GM12878 (cell line): Measurements from ENCODE around the gene MSRB1.

ENCODE experiments used
- CBX3 ChIP-seq: fragments of 200-600 bp; sonication (generic); IDR thresholded peaks from 2 replicates; pipeline ENCODE4 v1.6.1; 2016; ENCODE audit warnings: low read depth, borderline replicate concordance
- JUNB ChIP-seq: IDR thresholded peaks from 2 replicates; pipeline ENCODE4 v1.6.1; 2016; ENCODE audit warnings: antibody characterized with exemption, mild to moderate bottlenecking
- KDM1A ChIP-seq: fragments of 200-600 bp; sonication (generic); IDR thresholded peaks from 2 replicates; pipeline ENCODE4 v1.6.1; 2016; ENCODE audit warnings: borderline replicate concordance
- NFXL1 ChIP-seq: fragments of 450-650 bp; IDR thresholded peaks from 2 replicates; pipeline ENCODE4 v1.6.1; 2017; ENCODE audit warnings: antibody characterized with exemption, mild to moderate bottlenecking, borderline replicate concordance
- NRF1 ChIP-seq: conservative IDR thresholded peaks from 2 replicates; pipeline ENCODE4 v1.6.1; 2011; ENCODE audit warnings: mild to moderate bottlenecking, low read depth, low read length, improper control_type of control experiment
- POLR2A ChIP-seq: IDR thresholded peaks from 2 replicates; pipeline ENCODE4 v1.6.1; 2011; ENCODE audit warnings: low read depth, mild to moderate bottlenecking, low read length
- POLR2AphosphoS5 ChIP-seq: IDR thresholded peaks from 2 replicates; pipeline ENCODE4 v1.6.1; 2011; ENCODE audit warnings: mild to moderate bottlenecking, low read length, inconsistent platforms
- SIN3A ChIP-seq: IDR thresholded peaks from 2 replicates; pipeline ENCODE4 v1.6.1; 2012; ENCODE audit warnings: low read depth, low read length, improper control_type of control experiment
- ZNF274 ChIP-seq: IDR thresholded peaks from one replicate; pipeline ENCODE4 v1.8.0; 2011; ENCODE audit not compliant: insufficient read length, insufficient read depth
- ZZZ3 ChIP-seq: IDR thresholded peaks from 2 replicates; pipeline ENCODE4 v1.6.1; 2011; ENCODE audit warnings: low read depth; ENCODE audit not compliant: control insufficient read depth, insufficient read length
- TF ChIP-seq, protein P1 (sequence below), 3 experiments: IDR thresholded peaks in 2 of 3; conservative IDR thresholded peaks in 1 of 3; 2 replicates each; pipeline ENCODE4 v1.5.1; 2011; ENCODE audit warnings: low read depth in 3 of 3, low read length in 3 of 3, mild to moderate bottlenecking in 3 of 3, control low read depth in 2 of 3, moderate library complexity in 2 of 3, inconsistent platforms in 1 of 3, mixed read lengths in 1 of 3; ENCODE audit not compliant: control insufficient read depth in 2 of 3, insufficient read depth in 1 of 3; ENCODE audit errors: extremely low read depth in 1 of 3
- TF ChIP-seq, protein P2 (sequence below): fragments of 450-650 bp; IDR thresholded peaks from 2 replicates; pipeline ENCODE4 v1.6.1; 2014; ENCODE audit warnings: mild to moderate bottlenecking
- TF ChIP-seq, protein P3 (sequence below): IDR thresholded peaks from 2 replicates; pipeline ENCODE4 v1.6.1; 2012; ENCODE audit warnings: mild to moderate bottlenecking, low read depth, low read length

DNA sequence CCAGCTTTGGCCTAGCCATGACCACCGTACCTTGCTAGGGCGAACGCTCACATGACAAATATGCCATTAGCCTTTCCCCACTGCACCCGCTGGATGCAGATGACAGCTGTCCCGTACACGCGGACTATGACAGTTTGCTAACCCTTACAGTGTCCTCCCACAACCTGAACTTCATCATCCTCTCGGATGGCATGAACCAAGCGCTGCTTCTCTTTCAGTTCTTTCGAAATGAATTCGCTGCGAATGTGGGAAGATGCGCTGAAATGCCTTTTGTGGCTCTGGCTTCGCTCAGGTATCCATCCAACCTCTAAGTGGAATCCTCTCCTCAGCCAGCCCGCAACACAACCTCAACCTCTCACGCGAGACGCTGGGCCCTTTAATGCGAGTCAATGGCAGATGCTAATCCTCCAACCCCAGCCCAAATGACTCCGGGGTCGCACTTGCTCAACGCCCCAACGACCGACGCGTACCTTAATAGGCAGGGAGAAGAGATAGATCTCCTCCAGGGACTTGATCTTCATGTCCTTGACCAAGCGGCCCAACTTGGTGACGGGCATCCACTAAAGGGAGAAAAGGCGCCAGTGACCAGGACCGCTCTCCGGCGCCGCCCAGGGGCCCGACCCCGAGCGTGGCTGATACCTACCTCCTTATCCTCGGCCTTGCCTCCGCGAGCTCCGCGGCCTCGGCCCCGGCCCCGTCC, 21.0 kb upstream of the MSRB1 start:
- TF ChIP-seq, protein P1, sequence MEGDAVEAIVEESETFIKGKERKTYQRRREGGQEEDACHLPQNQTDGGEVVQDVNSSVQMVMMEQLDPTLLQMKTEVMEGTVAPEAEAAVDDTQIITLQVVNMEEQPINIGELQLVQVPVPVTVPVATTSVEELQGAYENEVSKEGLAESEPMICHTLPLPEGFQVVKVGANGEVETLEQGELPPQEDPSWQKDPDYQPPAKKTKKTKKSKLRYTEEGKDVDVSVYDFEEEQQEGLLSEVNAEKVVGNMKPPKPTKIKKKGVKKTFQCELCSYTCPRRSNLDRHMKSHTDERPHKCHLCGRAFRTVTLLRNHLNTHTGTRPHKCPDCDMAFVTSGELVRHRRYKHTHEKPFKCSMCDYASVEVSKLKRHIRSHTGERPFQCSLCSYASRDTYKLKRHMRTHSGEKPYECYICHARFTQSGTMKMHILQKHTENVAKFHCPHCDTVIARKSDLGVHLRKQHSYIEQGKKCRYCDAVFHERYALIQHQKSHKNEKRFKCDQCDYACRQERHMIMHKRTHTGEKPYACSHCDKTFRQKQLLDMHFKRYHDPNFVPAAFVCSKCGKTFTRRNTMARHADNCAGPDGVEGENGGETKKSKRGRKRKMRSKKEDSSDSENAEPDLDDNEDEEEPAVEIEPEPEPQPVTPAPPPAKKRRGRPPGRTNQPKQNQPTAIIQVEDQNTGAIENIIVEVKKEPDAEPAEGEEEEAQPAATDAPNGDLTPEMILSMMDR (IDR thresholded peaks at IDR 0.05 in 2 of 3, conservative IDR thresholded peaks at IDR 0.05 in 1 of 3; ENCODE audit: control insufficient read depth in 2 of 3, extremely low read depth in 1 of 3, insufficient read depth in 1 of 3, low read depth in 3 of 3, low read length in 3 of 3), result no peak
- no peak for TF ChIP-seq KDM1A
- TF ChIP-seq NRF1, result no peak
- TF ChIP-seq, protein P2, sequence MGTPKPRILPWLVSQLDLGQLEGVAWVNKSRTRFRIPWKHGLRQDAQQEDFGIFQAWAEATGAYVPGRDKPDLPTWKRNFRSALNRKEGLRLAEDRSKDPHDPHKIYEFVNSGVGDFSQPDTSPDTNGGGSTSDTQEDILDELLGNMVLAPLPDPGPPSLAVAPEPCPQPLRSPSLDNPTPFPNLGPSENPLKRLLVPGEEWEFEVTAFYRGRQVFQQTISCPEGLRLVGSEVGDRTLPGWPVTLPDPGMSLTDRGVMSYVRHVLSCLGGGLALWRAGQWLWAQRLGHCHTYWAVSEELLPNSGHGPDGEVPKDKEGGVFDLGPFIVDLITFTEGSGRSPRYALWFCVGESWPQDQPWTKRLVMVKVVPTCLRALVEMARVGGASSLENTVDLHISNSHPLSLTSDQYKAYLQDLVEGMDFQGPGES, result no peak
- TF ChIP-seq ZZZ3, result no peak
- TF ChIP-seq CBX3, result no peak
- no peak for TF ChIP-seq ZNF274
- no peak for TF ChIP-seq NFXL1
- TF ChIP-seq POLR2A, result peak; percentile 69
- TF ChIP-seq, protein P3, sequence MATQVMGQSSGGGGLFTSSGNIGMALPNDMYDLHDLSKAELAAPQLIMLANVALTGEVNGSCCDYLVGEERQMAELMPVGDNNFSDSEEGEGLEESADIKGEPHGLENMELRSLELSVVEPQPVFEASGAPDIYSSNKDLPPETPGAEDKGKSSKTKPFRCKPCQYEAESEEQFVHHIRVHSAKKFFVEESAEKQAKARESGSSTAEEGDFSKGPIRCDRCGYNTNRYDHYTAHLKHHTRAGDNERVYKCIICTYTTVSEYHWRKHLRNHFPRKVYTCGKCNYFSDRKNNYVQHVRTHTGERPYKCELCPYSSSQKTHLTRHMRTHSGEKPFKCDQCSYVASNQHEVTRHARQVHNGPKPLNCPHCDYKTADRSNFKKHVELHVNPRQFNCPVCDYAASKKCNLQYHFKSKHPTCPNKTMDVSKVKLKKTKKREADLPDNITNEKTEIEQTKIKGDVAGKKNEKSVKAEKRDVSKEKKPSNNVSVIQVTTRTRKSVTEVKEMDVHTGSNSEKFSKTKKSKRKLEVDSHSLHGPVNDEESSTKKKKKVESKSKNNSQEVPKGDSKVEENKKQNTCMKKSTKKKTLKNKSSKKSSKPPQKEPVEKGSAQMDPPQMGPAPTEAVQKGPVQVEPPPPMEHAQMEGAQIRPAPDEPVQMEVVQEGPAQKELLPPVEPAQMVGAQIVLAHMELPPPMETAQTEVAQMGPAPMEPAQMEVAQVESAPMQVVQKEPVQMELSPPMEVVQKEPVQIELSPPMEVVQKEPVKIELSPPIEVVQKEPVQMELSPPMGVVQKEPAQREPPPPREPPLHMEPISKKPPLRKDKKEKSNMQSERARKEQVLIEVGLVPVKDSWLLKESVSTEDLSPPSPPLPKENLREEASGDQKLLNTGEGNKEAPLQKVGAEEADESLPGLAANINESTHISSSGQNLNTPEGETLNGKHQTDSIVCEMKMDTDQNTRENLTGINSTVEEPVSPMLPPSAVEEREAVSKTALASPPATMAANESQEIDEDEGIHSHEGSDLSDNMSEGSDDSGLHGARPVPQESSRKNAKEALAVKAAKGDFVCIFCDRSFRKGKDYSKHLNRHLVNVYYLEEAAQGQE, result no peak
- TF ChIP-seq SIN3A, result peak; percentile 72; the same call in 1 of the 2 replicates
- no peak for TF ChIP-seq JUNB
- peak; percentile 83 for TF ChIP-seq POLR2AphosphoS5
